HG02885 (cell line): Measurements from ENCODE around the gene ADAMTS17.

Source experiments
- ATAC-seq: cut with Tn5 transposase; IDR thresholded peaks from one replicate; pipeline ENCODE4 v1.9.1; 2021; ENCODE audit warnings: mild to moderate bottlenecking; ENCODE audit not compliant: unreplicated experiment, poor library complexity

ADAMTS17 gene

GRCh38 chr15:99970891-99971430 lies 370.8 kb downstream of the ADAMTS17 start:
- no peak for ATAC-seq

GRCh38 chr15:99969261-99969920 lies 372.4 kb downstream of the ADAMTS17 start:
- no peak for ATAC-seq

- ATAC-seq: no peak
Observed at GRCh38 chr15:99967841-99968371, 373.9 kb downstream of the ADAMTS17 start.

GRCh38 chr15:99966815-99967214 lies 375.0 kb downstream of the ADAMTS17 start:
- ATAC-seq: no peak

GRCh38 chr15:99965376-99965775 lies 376.4 kb downstream of the ADAMTS17 start:
- no peak for ATAC-seq

- no peak for ATAC-seq
Observed at GRCh38 chr15:99963976-99964375, 377.8 kb downstream of the ADAMTS17 start.

GRCh38 chr15:99963096-99963825 lies 378.5 kb downstream of the ADAMTS17 start:
- ATAC-seq: no peak

- ATAC-seq: no peak
Observed at GRCh38 chr15:99962006-99962561, 379.7 kb downstream of the ADAMTS17 start.

GRCh38 chr15:99961011-99961441 lies 380.7 kb downstream of the ADAMTS17 start:
- ATAC-seq: no peak

GRCh38 chr15:99959326-99959725 lies 382.4 kb downstream of the ADAMTS17 start:
- ATAC-seq: no peak

- no peak for ATAC-seq
Observed at GRCh38 chr15:99958426-99959097, 383.2 kb downstream of the ADAMTS17 start.

GRCh38 chr15:99957642-99958013 lies 384.1 kb downstream of the ADAMTS17 start:
- ATAC-seq: no peak

GRCh38 chr15:99956820-99957641 lies 384.7 kb downstream of the ADAMTS17 start:
- no peak for ATAC-seq

- ATAC-seq: no peak
Observed at GRCh38 chr15:99956022-99956775, 385.6 kb downstream of the ADAMTS17 start.

GRCh38 chr15:99955532-99955931 lies 386.2 kb downstream of the ADAMTS17 start:
- ATAC-seq: no peak

- ATAC-seq: no peak
Observed at GRCh38 chr15:99955181-99955525, 386.6 kb downstream of the ADAMTS17 start.

GRCh38 chr15:99954361-99955180 lies 387.2 kb downstream of the ADAMTS17 start:
- ATAC-seq: no peak

- ATAC-seq: no peak
Observed at GRCh38 chr15:99953886-99954285, 387.9 kb downstream of the ADAMTS17 start.
